WI38 (cell line): ENCODE measurements around the gene GPR55.

Source experiments
- H3K4me3 ChIP-seq: 2 replicates; pipeline ENCODE4 v1.5.1; 2011; ENCODE audit warnings: low read depth, mild to moderate bottlenecking, control low read depth, low read length
- TF ChIP-seq, protein P1 (sequence below): IDR thresholded peaks from 2 replicates; pipeline ENCODE4 v1.5.1; 2012; ENCODE audit warnings: low read depth, mild to moderate bottlenecking, control low read depth, low read length

Gene GPR55

DNA sequence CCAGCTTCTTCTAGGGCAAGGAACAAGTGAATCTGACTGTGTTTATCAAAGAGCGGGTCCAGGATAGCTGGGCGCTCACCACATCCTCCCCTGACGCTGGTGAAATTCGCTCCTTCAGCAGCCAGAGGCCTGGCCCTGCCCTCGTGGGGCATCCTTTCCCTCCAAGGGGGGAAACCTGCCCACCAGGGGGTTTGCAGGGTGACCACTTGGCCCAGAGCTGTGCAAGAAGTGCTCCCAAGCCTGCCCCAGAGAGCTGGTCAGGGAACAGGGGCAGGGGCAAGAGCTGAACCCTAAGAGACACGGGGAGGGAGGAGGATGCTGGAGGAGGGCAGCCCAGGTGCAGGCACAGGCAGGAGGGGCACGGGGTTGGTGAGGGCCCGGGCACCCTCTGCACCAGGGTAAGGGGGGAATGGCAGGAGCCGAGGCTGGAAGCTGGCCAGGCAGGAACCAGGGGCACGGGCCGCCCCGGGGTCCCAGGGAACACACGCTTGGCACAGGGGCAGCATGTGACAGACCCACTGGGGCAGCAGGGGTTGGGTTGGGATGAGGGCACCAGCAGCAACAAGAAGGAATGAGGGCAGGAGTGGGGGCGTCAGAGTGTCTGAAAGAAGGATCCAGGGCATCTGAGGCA lies 2.8 kb upstream of the GPR55 start:
- TF ChIP-seq, protein P1, sequence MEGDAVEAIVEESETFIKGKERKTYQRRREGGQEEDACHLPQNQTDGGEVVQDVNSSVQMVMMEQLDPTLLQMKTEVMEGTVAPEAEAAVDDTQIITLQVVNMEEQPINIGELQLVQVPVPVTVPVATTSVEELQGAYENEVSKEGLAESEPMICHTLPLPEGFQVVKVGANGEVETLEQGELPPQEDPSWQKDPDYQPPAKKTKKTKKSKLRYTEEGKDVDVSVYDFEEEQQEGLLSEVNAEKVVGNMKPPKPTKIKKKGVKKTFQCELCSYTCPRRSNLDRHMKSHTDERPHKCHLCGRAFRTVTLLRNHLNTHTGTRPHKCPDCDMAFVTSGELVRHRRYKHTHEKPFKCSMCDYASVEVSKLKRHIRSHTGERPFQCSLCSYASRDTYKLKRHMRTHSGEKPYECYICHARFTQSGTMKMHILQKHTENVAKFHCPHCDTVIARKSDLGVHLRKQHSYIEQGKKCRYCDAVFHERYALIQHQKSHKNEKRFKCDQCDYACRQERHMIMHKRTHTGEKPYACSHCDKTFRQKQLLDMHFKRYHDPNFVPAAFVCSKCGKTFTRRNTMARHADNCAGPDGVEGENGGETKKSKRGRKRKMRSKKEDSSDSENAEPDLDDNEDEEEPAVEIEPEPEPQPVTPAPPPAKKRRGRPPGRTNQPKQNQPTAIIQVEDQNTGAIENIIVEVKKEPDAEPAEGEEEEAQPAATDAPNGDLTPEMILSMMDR, result no peak
- no peak overlapping the region for H3K4me3 ChIP-seq

GRCh38 chr2:230925879-230926765 lies 1.1 kb upstream of the GPR55 start:
- TF ChIP-seq, protein P1, result no peak
- no peak overlapping the region for H3K4me3 ChIP-seq

GRCh38 chr2:230925443-230925878 lies 419 bp upstream of the GPR55 start:
- H3K4me3 ChIP-seq, result no peak overlapping the region
- TF ChIP-seq, protein P1, result no peak

DNA sequence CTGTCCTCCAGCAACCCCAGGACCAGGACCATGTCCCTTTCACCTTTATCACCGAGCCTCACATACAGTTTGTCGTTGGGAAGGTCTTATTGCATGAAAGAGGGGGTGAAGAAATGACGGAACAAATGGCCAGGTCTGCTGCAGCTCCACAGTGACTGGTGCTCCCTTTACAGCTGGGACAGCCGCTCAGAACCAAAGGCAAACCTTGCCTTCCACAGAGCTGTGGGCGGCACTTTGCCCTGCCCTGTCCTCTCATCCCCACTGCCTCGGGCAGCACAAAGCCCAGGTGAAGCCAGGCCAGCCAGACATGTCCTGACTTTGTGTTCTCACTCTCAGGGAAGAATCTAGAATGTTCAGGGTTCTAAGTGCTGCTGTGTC lies 961 bp downstream of the GPR55 start:
- no peak overlapping the region for H3K4me3 ChIP-seq
- TF ChIP-seq, protein P1, result no peak

- H3K4me3 ChIP-seq, result no peak overlapping the region
Observed at GRCh38 chr2:230922951-230923717, 1.9 kb downstream of the GPR55 start.

DNA sequence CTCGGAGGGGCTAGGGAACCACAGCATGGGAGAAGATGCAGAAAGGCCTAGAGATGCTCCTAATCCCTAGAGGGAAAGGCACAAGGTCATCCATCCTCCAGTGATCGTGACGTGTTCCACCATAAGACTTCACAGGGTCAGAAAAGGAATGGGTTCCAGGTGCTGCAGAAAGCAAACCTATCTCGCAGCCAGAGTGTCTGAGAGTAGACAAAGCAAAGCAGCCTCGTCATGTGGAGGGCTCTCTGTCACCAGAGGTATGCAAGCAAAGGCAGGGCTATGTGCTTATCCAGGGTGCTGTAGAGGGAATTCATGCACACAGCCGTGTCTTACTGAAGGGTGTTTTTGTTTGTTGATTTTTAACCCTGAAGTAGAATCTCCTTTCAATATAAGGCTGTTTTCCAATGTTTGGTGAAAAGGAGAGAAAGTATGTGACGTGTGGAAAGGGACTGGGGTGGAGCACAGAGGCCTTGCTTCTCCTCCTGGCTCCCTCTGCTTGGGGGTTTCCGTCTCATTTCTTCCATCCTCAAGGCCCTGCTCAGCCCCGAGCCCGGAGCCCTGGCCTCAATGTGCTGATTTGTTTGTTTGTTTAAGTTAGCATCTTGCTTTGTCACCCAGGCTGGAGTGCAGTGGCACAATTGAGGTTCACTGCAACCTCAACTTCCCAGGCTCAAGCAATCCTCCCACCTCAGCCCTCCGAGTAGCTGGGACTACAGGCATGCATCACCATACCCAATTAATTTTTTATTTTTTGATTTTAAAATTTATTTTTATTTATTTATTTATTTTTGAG lies 3.0 kb downstream of the GPR55 start:
- no peak overlapping the region for H3K4me3 ChIP-seq
- TF ChIP-seq, protein P1, result no peak

More at GRCh38 chr2:230922951-230923717, 1.9 kb downstream of the GPR55 start:
- TF ChIP-seq, protein P1, result no peak
